EL (cell line): ENCODE results near the gene TMEM204.
A peak's percentile ranks its signal among the peaks of the same experiment; 100 is the strongest.
"Not testable (repeated sequence)": the region's sequence is repeated elsewhere in the genome, so short reads cannot be mapped to it uniquely, and the experiment has no call there.

Experiments
- DNase-seq: peaks from one replicate; pipeline ENCODE4 v3.0.0-alpha.2; 2016

Gene TMEM204

DNA sequence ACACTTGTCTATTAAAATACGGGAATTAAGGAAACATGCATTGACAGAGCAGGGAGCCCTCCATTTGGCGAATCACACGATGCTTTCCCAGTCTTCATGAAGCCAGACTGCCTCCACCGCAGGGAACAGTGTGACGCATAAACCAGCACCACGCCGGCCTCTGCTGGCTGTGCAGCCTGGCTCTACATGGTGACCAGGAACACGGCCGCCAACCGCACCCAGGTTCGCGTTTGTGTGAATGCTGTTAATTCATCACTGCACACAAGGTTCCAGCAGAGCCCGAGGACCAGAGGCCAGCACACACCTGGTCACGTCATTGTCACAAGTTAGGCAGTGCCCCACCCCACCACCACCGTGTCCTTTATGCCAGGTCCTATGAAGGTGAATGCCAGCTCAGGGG, 26.7 kb downstream of the TMEM204 start:
- DNase-seq: no peak

DNA sequence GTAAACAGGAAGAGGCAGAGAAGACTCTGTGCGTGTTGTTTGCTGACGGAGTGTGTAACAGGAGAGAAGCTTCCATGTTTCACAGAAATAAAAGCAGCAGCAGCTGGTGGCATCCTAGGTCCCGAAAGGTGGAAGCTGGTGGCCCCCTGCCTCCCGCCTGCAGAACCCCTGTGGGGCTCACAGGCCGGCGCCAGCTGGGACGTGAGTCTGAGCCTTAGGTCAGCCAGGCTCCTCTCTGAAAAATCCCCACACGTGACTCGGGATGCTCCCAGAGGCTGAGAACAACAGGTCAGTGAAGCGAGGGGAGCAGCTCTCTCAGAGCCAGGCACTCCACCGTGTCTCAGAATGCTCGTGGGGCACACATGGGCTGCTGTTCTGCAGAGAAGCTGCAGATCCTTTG, 27.4 kb downstream of the TMEM204 start:
- DNase-seq: no peak

DNA sequence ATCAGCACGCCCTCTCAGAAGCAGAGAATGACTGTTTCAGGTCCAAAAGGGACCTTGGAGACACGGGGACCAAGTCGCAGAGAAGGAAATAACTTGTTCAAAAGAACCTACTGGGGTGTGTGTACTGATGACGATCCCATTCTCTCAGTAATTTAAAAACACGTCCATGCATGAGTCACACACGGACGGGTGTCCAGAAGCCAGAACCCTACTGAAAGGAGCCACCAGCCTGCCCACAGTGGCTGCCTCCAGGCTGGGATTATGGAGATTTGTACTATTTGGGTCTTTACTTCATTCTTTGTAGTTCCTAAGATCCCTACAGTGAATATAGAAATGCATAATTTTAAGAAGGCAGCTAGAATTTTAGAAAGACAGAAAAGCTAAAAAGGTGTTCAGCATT, 27.8 kb downstream of the TMEM204 start:
- DNase-seq: no peak

DNA sequence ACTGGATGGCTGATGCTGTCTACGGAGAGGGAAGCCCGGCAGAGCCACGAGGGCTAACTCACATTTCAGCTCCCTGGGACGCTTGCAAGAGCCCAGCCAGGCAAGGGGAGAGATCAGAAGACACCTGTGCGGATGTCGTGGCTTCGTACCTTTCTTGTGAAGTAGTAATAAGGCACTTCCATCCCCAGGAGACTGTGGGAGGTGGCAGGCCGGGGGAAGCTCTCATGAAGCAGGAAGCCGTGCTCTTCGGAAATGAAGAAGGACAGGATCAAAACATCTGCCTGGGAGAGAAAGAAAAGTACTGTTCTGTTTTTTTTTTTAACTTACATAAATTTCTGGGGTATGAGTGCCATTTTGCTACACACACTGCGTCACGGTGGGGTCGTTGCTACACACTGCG, 28.4 kb downstream of the TMEM204 start:
- no peak for DNase-seq

DNA sequence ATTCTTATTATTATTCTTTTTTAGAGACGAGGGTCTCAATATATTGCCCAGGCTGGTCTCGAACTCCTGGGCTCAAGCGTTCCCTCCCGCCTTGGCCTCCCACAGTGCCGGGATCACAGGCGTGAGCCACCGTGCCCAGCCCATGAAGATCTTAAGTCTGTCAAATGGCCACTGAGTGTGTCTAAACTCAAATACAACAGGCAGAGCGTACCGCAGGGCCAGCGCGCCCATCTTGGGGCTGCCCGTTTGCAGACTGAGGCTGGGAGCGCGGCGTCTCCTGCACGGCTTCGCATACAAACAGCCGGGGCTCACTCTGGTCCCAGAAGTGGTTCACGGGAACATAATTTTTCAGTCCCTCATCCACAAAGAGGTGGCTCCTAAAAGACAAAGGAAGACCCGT, 30.3 kb downstream of the TMEM204 start:
- no peak for DNase-seq

DNA sequence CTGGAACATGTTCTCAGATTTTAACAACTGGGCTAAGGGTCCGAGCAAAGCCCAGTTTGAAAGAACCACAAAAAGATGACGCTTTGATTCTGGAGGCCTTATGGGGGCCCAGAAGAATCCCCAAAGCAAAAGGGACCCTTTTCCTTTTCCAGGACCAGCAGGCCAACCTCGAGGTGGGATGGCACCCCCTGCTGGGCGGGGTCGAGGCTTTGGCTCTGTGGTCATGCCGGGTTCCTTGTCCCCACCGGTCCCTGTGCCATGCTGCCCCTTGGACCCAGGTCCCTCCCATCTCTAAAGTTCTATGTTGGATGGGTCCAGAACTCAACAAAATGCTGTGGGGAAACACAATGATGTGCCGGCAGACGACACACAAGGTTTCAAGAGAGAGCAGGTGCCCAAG, 30.9 kb downstream of the TMEM204 start:
- no peak for DNase-seq

DNA sequence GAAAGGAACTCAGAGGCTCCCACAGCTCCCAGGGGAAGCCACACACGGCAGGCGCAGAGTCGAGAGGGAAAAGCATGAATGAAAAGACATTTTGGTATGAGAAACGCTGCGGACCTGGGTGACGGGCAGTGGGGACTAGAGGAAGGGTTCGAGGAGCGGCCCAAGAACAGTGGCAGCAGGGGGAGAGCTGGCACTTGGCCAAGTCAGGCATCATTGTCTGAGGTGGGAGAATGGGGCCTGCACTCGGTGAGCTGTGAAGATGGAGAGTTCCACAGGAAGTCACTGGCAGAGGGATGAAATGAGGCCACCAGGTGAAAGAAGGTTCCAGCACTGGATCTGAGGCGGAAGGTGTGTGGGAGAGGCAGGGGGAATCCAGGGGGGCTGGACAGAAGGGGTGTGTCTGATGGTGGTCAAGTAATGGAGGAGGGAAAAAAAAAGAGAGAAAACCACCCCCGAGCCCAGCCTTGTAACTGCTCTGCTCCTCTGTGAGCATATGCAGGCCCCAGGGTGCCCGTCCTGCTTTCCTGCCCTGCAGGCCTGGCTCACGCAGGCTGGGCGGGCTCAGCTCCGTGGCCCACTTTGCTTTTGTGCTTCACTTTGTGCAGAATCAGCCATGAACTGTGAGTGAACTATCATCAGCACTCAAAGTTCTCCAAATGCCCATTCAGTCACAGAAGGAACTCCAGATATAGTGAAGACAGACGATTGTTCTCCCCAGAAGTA, 31.8 kb downstream of the TMEM204 start:
- no peak for DNase-seq

DNA sequence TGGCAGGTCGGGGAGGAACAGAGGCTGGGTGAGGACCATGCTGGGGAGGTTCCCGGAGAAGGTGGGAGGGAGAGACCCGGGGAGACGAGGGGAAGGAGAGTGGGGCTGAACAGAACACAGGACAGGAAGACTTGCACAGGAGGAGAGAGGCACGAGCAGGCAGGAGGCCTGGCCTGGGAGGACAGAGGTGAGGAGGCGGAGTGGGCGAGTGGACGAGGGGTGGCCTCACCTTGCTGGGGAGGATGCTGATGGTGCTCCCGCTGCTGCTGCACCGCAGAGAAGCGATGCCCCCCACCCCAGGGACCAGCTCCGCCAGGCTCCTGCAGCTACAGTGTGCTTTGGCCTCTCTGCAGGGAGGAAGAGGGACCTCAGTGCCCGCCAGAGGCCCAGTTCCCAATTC, 34.5 kb downstream of the TMEM204 start:
- no peak for DNase-seq

DNA sequence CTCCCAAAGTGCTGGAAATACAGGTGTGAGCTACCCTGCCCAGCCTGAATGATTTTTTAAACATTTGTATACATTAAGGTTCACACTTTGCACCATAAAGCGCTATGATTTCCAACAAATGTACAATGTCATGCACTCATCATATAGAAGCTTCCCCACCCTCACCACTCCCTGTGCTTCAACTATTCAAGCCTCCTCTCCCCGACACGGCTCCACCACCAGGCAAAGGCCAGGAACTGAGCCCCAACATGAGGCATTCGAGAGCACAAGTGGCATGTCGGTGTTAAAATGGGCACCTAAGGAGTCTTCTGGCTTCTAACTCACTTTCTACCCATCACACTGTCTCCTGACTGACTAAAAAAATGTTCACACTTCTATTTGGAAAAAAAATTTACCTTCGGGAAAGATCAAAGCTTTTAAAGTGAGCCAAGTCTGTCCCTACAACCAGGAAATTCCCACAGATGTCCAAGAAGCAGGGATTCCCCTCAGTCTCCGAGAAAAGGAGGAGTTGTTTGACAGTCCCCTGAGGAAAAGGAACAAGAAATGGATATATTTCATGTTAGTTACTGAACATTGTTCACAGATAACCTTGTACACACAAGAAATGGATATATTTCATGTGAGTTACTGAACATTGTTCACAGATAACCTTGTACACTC, 37.7 kb downstream of the TMEM204 start:
- no peak for DNase-seq

DNA sequence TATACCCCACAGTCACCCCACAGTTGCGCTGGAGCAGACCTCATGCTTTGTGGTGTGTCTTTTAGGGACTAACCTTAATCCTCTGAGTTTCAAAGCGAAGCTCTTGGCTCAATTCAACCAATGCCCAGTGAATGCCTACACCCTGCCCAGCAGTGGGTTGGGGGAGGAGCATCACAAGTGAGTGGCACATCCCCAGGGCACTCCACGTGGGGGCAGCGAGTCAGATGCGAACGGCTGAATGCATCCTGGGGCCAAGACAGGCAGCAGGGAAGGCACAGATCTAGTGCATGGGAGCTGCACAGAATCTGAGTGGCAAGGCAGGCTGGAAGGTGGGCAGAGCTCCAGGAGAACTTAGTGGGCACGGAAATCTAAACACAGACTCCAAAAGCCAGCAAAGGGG, 39.2 kb downstream of the TMEM204 start:
- DNase-seq: peak; percentile 12

DNA sequence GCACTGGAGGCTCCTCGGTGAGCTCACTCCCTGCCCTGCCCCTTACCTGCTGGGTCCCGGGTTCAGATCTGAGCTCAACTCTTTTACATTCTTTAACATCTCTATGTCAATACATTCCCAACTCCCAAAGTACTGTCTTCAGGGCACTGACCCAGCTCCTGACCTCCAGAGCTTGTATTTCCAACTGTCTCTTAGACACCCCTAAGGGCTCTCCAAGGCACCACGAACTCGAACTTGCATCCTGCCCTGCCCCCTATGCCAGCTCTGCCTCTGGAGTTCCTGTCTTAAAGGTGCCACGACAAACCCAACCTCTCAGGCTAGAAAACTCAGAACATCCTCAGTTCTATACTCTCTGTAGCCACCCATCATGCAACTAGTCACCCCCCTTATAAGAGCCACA, 39.8 kb downstream of the TMEM204 start:
- no peak for DNase-seq

DNA sequence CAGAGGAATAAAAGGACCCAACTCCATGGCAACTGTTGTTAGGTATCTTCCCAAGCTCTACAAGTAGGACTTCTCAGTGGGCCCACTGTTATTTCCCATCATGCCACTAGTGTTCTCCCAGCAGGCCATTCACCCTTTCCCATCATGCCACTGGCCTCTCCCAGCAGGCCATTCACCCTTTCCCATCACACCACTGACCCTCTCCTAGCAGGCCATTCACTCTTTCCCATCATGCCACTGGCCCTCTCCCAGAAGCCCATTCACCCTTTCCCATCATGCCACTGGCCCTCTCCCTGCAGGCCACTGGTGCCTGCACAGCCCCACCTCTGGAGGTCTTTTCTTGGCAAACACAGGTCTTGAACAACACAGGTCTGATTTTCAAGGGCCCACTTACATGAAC, 42.1 kb downstream of the TMEM204 start:
- no peak for DNase-seq

DNA sequence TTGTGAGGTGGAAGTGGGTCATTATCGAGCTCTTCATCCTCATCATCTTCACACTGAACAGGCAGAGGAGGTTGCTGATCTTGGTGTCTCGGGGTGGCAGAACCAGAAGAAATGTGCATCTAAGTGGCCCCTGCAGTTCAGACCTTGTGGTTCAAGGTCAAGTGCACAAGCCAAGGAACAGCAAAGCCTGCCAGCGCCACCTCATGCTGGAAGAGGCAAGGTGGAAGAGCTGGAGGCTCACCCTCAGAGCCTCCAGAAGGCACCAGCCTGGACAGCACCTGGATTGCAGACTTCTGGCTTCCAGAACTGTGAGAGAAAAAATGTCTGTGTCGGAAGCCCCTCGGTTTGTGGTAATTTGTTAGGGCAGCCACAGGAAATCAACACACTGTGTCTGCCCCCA, 45.7 kb downstream of the TMEM204 start:
- no peak for DNase-seq

DNA sequence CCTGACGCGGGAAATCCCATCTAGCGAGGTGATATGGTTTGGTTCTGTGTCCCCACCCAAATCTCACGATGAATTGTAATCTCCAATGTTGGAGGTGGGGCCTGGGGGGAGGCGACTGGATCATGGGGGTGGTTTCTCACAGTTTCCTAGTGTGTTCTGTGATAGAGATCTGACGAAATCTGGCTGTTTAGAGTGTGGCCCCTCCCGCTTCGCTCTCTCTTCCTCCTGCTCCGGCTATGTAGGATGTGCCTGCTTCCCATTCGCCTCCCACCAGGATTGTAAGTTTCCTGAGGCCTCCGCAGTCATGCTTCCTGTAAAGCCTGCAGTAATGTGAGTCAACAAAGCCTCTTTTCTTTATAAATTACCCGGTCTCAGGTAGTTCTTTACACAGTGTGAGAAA, 46.8 kb downstream of the TMEM204 start:
- DNase-seq: no peak

DNA sequence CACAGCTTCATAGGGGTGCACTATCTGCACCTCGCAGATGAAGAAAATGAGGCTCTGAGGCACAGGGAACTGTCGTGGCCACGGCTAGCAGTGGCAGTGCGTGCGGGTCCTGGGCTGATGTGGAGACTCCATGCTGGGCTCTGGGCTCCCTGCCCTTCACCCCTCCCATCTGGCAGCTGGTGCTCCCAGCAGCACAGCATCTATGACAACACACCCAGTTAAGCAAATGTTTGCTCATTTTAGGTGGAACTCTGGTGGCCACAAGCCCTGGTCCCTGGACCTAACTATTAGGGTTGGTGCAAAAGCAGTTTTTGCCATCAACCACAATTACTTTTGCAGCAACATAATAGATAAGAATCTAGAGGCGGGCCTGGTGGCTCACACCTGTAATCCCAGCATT, 47.5 kb downstream of the TMEM204 start:
- no peak for DNase-seq

DNA sequence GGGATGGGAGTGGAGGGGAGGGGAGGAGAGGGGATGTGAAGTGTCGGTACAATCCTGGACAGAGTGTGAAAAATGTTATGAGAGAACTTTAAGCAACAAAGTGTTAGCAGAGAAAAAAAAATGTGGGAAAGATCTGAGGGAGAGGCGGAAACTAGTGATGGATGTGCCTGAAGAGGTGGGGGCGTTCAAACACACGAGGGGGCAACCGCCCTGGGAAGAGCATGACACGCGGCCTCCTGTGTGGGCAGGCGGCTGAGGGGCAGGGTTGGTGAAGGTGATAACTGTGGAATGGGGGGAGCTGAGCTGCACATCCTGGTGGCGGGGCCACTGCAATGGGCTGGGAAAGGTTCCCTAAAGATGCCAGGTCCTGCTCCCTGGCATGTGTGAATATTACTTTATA, 48.3 kb downstream of the TMEM204 start:
- no peak for DNase-seq

DNA sequence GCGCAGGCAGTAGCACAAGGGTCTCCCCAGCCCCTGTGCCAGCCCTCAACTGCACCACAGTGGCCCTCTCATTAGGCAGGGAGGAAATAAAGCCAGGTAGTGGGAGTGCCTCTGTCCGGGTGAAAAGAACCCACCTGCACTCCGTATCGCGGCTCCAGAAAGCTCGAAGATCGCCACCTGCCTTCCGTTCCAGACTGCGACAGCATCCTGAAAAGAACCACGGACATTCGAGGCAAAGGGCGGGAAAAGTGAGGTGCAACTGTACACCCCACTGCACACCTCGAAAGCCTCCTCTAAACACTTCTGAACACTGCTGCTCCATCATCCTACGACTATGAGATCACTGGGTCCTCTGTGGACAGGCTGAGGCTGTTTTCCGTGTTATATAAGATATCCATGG, 49.7 kb downstream of the TMEM204 start:
- DNase-seq: no peak

DNA sequence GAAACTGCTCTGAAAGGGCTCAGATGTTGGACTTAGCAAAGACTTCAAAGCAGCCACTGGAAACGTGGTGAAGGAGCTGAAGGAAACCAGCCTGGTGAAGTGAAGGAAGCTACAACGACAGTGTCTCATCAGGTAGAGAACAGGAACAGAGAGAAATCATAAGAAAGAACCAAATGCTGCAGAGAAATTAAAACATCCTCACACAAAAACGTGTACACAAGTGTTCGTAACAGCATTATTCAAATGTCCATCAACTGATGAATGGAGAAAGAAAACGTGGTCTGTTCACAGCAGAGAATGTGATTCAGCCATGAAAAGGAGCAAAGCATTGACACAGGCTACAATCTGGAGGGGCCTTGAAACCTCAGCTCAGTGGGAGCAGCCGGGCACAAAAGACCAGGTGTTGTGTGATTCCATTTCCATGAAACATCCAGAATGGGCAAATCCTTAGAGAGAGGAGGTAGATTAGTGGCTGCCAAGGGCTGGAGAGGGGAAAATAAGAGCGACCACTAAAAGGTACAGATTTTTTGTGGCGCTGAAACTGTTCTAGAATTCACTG, 51.5 kb downstream of the TMEM204 start:
- no peak for DNase-seq

DNA sequence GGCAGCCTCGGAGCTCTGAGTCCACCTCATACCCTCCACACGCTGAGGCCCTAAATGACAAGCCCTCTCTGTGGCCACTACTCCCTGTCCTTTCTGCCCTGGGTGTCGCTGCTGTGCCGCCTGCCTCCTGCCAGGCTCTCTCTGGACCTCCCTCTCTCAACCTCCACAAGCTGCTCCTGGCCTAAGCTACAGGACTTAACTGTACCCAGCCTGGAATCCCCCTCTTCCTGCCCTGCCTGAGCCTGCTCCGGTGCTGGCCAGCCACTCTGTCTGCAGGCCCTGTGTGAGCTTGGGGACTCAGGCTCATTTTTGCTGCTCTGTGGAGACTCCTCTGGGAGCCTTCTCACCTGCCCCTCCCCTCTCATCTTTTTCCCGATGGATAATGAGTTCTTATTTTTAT, 56.9 kb downstream of the TMEM204 start:
- no peak for DNase-seq

DNA sequence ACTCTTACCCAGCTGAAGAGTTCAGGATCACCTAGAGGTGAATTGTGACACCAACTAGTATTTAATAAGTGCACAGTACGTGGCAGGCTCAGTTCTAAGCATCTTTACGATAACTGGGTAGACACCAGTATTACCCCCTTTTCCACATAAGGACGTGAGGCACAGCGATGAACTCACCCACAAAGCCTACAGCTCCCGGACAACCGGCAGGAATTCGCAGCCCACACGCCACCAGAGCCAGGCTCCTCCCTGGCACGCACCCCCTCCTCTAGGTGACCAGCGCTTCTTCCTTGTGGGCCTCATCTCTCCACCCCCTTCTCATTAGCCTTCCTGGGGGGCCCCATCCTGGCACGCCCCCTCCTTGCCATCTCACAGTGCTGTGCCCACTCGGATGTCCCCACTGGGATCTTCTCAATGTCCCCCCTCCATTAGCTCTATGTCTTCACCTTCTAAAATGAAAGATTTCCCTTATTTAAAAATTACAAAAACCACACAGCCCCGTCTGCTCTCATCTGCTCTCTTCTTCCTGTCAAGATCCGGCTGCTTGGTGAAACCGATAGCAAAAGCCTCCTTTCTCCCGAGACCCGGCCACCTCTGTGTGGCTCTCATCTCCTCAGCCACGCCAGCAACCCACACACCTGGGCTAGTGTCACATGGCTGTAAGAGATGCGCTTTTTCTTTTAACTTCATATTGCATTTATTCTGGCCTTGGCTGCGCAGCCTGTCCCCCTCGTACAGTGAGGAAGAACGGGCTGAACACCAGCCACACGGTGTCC, 57.7 kb downstream of the TMEM204 start:
- no peak for DNase-seq

DNA sequence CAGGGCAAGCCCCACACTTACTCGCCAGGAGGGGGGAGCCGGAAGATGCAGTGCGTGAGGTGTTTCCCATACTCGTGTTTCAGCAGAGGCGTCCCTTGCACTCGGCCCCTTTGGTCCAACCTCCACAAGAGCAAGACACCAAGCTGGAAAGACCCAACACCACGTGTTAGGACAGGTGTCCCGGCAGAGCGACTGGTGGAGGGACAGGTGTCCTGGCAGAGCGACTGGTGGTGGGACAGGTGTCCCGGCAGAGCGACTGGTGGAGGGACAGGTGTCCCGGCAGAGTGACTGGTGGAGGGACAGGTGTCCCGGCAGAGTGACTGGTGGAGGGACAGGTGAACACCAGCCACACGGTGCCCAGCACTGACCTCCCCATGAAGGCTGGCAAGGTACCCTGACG, 59.0 kb downstream of the TMEM204 start:
- DNase-seq: no peak

DNA sequence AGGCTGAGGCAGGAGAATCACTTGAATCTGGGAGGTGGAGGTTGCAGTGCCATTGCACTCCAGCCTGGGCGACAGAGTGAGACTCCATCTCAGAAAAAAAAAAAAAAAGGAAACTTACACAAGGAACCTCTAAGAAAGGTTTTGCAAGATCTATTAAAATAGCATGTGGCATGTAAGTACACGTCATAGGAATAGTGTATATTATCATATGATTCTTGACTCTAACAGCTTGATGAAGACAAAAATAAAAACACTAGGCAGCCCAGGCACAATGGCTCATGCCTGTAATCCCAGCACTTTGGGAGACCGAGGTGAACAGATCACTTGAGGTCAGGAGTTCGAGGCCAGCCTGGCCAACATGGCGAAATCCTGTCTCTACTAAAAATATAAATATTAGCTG, 62.0 kb downstream of the TMEM204 start:
- not testable (repeated sequence) for DNase-seq

DNA sequence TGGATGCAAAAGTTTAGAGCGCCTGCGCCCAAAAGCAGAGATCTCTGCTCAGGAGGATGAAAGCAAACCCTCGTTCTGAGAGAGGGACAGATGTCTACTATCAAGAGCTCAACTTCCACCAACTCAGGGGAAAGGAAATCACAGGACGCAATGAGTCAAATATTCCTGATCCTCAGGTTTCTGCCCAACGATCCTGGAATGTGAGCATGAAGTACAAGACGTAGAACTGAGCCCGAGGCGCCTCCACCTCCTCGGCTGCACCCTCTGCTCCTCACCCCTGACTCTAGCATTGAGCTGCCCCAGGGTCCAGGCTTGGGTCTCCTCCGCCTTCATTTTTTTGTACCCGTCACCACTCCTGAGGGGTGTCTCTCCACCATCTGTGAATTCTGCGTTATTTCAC, 63.0 kb downstream of the TMEM204 start:
- no peak for DNase-seq

DNA sequence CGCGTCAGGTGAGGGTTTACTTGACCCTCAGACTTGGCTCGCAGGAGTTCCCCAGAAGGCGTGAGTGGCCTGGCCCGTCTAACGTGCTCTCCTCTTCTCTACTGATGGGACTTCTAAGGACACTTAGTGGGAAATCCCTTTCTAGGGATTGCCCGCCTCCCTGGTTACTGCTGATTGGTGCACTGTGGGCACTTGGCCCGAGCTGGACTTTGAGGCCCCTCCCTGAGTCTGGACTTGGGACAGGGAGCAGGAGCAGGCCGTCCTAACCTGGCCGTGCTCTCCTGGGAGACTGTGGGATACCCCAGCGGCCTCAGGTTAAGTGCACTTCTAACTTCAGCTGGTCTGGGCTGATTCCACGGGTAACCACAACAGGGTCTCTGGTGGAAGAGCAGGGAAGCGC, 63.7 kb downstream of the TMEM204 start:
- DNase-seq: no peak
